ENCODE measurements around the gene DCAF7.

DNA sequence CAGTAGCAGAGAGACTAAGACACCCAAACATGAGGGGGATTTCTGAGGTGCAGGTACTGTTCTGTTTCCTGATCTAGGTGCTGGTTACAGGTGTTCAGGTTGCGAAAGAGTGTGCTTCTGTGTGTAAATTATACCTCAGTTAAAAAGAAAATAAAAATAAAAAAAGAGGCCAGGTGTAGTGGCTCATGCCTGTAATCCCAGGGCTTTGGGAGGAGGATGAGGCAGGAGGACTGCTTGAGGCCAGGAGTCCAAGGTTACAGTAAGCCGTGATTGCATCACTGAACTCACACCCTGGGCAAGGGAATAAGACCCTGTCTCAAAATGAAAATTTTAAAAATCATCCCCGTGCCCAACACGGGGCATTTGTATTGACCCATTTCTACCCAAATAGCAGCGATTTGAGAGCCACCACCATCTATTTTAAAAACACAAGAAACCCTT, 3.2 kb upstream of the DCAF7 start:
- TF ChIP-seq POLR2A (IDR thresholded peaks at IDR 0.05; ENCODE audit: low read depth, low read length) (no peak), CTCF (conservative IDR thresholded peaks at IDR 0.05; ENCODE audit: low read depth, low read length) (no peak), FOS (IDR thresholded peaks at IDR 0.05; ENCODE audit: low read depth, low read length) (no peak), SMC3 (IDR thresholded peaks at IDR 0.05; ENCODE audit: low read depth, low read length) (no peak), RFX5 (IDR thresholded peaks at IDR 0.05; ENCODE audit: low read depth, low read length) (no peak), ELK1 (IDR thresholded peaks at IDR 0.05; ENCODE audit: borderline replicate concordance, low read depth, low read length) (no peak), CHD1 (IDR thresholded peaks at IDR 0.05; ENCODE audit: low read depth, low read length) (no peak), RCOR1 (IDR thresholded peaks at IDR 0.05; ENCODE audit: insufficient replicate concordance, low read length) (no peak), RAD21 (IDR thresholded peaks at IDR 0.05; ENCODE audit: low read length) (no peak), MAFK (IDR thresholded peaks at IDR 0.05; ENCODE audit: low read depth, low read length) (no peak)

Data from IMR-90 (cell line).